Liver (tissue), 3 donors: ENCODE results near the gene CNNM1.

Source experiments
- EGR1 ChIP-seq, 2 donors: IDR thresholded peaks; 2 replicates each; pipeline ENCODE4 v1.6.1; 2016 to 2018; ENCODE audit warnings: antibody characterized with exemption in 2 of 2, low read depth in 2 of 2
- GABPA ChIP-seq, 2 donors: IDR thresholded peaks in 1 of 2; conservative IDR thresholded peaks in 1 of 2; 2 replicates each; pipeline ENCODE4 v1.6.1; 2016; ENCODE audit warnings: antibody characterized with exemption in 2 of 2, mild to moderate bottlenecking in 1 of 2, moderate library complexity in 1 of 2
- HNF4G ChIP-seq: IDR thresholded peaks from 2 replicates; pipeline ENCODE4 v1.6.1; 2016; ENCODE audit warnings: antibody characterized with exemption
- JUND ChIP-seq, 2 donors: IDR thresholded peaks; 2 replicates each; pipeline ENCODE4 v1.6.1; 2016; ENCODE audit warnings: antibody characterized with exemption in 2 of 2
- TAF1 ChIP-seq: conservative IDR thresholded peaks from 2 replicates; pipeline ENCODE4 v1.6.1; 2016; ENCODE audit warnings: antibody characterized with exemption, mild to moderate bottlenecking
- TF ChIP-seq, protein P1 (sequence below): fragments of 150-350 bp; IDR thresholded peaks from 2 replicates; pipeline ENCODE4 v1.5.1; 2017; ENCODE audit warnings: improper control_type of control experiment, low read depth, low read length; ENCODE audit not compliant: missing input control
- donor health status: healthy.
- donor health status: healthy.

DNA sequence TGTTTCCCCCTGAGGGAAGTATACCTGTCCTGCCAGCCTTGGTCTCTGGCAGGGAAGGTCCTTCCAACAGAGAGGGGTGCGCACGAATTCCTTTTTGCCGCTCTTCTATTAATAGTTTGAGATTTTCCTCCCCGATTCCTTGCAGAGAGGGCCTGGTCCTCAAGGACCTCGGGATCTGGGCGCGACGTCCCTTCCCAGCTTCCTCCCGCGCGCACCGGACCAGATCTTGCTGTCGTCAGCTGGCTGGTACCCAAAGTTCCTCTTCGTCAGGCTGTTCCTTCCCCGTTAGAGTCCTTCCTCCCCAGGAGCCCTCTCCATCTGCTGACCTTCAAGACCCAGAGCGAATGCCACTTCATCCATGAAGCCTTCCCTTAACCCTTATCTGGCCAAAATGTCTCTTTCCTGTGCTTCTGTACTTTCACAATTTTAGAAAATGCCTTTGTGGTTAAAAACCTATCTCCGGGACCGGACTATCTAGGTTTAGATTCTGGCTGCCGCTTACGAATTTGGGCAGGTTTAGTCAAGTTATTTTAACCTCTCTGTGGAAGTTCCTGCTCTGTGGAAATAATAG is 102.1 kb downstream of the CNNM1 start:
- TF ChIP-seq, protein P1, sequence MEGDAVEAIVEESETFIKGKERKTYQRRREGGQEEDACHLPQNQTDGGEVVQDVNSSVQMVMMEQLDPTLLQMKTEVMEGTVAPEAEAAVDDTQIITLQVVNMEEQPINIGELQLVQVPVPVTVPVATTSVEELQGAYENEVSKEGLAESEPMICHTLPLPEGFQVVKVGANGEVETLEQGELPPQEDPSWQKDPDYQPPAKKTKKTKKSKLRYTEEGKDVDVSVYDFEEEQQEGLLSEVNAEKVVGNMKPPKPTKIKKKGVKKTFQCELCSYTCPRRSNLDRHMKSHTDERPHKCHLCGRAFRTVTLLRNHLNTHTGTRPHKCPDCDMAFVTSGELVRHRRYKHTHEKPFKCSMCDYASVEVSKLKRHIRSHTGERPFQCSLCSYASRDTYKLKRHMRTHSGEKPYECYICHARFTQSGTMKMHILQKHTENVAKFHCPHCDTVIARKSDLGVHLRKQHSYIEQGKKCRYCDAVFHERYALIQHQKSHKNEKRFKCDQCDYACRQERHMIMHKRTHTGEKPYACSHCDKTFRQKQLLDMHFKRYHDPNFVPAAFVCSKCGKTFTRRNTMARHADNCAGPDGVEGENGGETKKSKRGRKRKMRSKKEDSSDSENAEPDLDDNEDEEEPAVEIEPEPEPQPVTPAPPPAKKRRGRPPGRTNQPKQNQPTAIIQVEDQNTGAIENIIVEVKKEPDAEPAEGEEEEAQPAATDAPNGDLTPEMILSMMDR: no peak
- TF ChIP-seq EGR1 (IDR thresholded peaks at IDR 0.05; ENCODE audit: low read depth in 2 of 2) (no peak), HNF4G (no peak), JUND (IDR thresholded peaks at IDR 0.05) (no peak), TAF1 (no peak), GABPA (IDR thresholded peaks at IDR 0.05 in 1 of 2, conservative IDR thresholded peaks at IDR 0.05 in 1 of 2) (no peak)
